OCI-LY1 (cell line): Measurements from ENCODE around the gene CFAP141.

ENCODE experiments used
- EZH2 ChIP-seq: fragments of 200-600 bp; sonication (generic), shearing (Covaris generic); IDR thresholded peaks from 2 replicates; pipeline ENCODE4 v1.8.0; 2017; ENCODE audit warnings: borderline replicate concordance, mixed run types, mild to moderate bottlenecking, antibody characterized with exemption, low read length, moderate library complexity, mixed read lengths
- TF ChIP-seq, protein P1 (sequence below): fragments of 200-600 bp; sonication (generic), shearing (Covaris generic); IDR thresholded peaks from 2 replicates; pipeline ENCODE4 v1.5.1; 2017; ENCODE audit warnings: mild to moderate bottlenecking, antibody characterized with exemption, low read length, moderate library complexity, mixed read lengths

GRCh38 chr1:154220970-154221277 is 14.8 kb upstream of the CFAP141 start:
- TF ChIP-seq, protein P1, sequence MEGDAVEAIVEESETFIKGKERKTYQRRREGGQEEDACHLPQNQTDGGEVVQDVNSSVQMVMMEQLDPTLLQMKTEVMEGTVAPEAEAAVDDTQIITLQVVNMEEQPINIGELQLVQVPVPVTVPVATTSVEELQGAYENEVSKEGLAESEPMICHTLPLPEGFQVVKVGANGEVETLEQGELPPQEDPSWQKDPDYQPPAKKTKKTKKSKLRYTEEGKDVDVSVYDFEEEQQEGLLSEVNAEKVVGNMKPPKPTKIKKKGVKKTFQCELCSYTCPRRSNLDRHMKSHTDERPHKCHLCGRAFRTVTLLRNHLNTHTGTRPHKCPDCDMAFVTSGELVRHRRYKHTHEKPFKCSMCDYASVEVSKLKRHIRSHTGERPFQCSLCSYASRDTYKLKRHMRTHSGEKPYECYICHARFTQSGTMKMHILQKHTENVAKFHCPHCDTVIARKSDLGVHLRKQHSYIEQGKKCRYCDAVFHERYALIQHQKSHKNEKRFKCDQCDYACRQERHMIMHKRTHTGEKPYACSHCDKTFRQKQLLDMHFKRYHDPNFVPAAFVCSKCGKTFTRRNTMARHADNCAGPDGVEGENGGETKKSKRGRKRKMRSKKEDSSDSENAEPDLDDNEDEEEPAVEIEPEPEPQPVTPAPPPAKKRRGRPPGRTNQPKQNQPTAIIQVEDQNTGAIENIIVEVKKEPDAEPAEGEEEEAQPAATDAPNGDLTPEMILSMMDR: no peak
- TF ChIP-seq EZH2: no peak
